Transverse colon (tissue), 4 donors: Measurements from ENCODE around the gene FCN3.

Experiments
- EP300 ChIP-seq: sonication (generic); formaldehyde crosslinking; IDR thresholded peaks from one replicate; pipeline ENCODE4 v1.6.1; 2017; ENCODE audit warnings: antibody characterized with exemption, low read depth
- POLR2A ChIP-seq: fragments of 450-650 bp; IDR thresholded peaks from one replicate; pipeline ENCODE4 v1.6.1; 2016; ENCODE audit warnings: antibody characterized with exemption, mild to moderate bottlenecking, moderate library complexity
- POLR2AphosphoS5 ChIP-seq, 3 donors: sonication (generic); formaldehyde crosslinking; IDR thresholded peaks; one replicate each; pipeline ENCODE4 v1.6.1; 2016; ENCODE audit warnings: antibody characterized with exemption in 3 of 3
- TF ChIP-seq, protein P1 (sequence below), 5 experiments: fragments of 200-600 bp in 3 of 5; fragments of 450-650 bp in 2 of 5; sonication (generic) in 3 of 5; IDR thresholded peaks; 1 replicate in 2 of 5; 2 replicates in 3 of 5; pipeline ENCODE4 v1.5.1; 2016 to 2017; ENCODE audit warnings: antibody characterized with exemption in 5 of 5, inconsistent platforms in 3 of 5, mild to moderate bottlenecking in 2 of 5, moderate library complexity in 1 of 5

DNA sequence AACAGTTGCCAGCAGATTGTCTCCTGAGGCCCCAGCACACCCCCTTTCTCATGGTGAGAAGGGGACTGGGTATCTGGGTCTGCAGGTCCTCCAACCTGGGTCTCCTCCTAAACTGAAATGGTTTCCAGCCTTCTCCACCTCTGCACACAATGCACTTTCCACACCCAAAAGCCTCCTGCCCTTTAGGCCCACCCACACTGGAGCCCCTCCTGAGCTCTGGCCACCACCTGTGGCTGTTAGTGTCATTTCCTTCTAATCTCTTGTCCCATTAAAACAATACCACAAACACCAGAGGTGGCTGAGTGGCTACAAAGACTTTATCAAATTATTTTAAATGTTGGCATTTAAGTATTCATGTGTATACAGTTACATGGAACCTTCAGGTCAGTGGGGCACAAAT is 29.3 kb upstream of the FCN3 start:
- TF ChIP-seq, protein P1, sequence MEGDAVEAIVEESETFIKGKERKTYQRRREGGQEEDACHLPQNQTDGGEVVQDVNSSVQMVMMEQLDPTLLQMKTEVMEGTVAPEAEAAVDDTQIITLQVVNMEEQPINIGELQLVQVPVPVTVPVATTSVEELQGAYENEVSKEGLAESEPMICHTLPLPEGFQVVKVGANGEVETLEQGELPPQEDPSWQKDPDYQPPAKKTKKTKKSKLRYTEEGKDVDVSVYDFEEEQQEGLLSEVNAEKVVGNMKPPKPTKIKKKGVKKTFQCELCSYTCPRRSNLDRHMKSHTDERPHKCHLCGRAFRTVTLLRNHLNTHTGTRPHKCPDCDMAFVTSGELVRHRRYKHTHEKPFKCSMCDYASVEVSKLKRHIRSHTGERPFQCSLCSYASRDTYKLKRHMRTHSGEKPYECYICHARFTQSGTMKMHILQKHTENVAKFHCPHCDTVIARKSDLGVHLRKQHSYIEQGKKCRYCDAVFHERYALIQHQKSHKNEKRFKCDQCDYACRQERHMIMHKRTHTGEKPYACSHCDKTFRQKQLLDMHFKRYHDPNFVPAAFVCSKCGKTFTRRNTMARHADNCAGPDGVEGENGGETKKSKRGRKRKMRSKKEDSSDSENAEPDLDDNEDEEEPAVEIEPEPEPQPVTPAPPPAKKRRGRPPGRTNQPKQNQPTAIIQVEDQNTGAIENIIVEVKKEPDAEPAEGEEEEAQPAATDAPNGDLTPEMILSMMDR (IDR thresholded peaks at IDR 0.05): no peak
- no peak for TF ChIP-seq POLR2A
- no peak for TF ChIP-seq EP300
- TF ChIP-seq POLR2AphosphoS5 (IDR thresholded peaks at IDR 0.05): no peak
